Testis (tissue), 2 donors: Measurements from ENCODE around the gene KCNK7.

ENCODE experiments used
- CTCF ChIP-seq, 3 experiments: fragments of 450-650 bp in 2 of 3; fragments of 200-600 bp in 1 of 3; sonication (generic) in 1 of 3; IDR thresholded peaks; one replicate each; pipeline ENCODE4 v1.5.1; 2016 to 2019; ENCODE audit warnings: antibody characterized with exemption in 3 of 3, mild to moderate bottlenecking in 2 of 3, moderate library complexity in 1 of 3
- POLR2A ChIP-seq: fragments of 450-650 bp; IDR thresholded peaks from one replicate; pipeline ENCODE4 v1.6.1; 2017; ENCODE audit warnings: antibody characterized with exemption, mild to moderate bottlenecking, moderate library complexity

DNA sequence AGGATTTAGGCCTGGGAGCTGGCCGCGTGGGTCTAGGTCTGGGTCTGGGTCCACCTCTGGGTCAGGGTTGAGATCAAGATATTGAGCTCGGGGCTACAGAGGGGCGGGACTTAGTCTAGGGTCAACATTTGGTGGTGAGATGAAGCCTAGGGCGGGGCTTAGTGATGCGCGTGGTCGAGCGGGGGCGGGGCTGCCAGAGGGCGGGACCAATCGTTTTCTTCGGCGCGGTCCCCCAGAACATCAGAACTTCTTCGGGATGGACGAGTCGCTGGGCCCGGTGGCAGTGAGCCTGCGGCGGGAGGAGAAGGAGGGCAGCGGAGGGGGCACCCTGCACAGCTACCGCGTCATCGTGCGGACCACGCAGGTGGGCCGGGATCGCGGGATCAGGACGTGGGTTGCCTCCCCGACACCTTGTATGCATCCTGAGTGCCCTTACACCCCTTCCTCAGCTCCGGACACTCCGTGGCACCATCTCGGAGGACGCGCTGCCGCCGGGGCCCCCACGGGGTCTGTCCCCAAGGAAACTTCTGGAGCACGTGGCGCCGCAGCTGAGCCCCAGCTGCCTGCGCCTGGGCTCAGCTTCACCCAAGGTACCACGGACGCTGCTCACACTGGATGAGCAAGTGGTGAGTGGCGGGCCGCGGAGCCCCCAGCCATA, 46.5 kb upstream of the KCNK7 start:
- TF ChIP-seq CTCF (IDR thresholded peaks at IDR 0.05), result no peak
- no peak for TF ChIP-seq POLR2A
